GM19023 (cell line): ENCODE data around the gene PWWP3B.
"Not testable (repeated sequence)": the region's sequence is repeated elsewhere in the genome, so short reads cannot be mapped to it uniquely, and the experiment has no call there.

Experiments
- ATAC-seq: cut with Tn5 transposase; IDR thresholded peaks from one replicate; pipeline ENCODE4 v1.9.1; 2021; ENCODE audit warnings: mild to moderate bottlenecking, moderate library complexity; ENCODE audit not compliant: unreplicated experiment

PWWP3B gene

GRCh38 chrX:106168107-106168506 lies at the start of gene PWWP3B:
Gene PWWP3B, plus strand, starts transcription at chrX:106168305. Its CDS starts 37,128 bp downstream, at chrX:106205433.
- ATAC-seq = no peak

- no peak for ATAC-seq
These were observed 29.1 kb upstream of the PWWP3B start for GRCh38 chrX:106139048-106139447.

GRCh38 chrX:106144755-106145639 lies 23.1 kb upstream of the PWWP3B start:
- no peak for ATAC-seq

GRCh38 chrX:106150701-106151100 lies 17.4 kb upstream of the PWWP3B start:
- ATAC-seq = no peak

- no peak for ATAC-seq
These were observed 8.2 kb upstream of the PWWP3B start for GRCh38 chrX:106159861-106160282.

- no peak for ATAC-seq
These were observed 2.2 kb downstream of the PWWP3B start for GRCh38 chrX:106170318-106170717.

GRCh38 chrX:106171293-106171820 lies 3.3 kb downstream of the PWWP3B start:
- ATAC-seq = no peak

- no peak for ATAC-seq
These were observed 9.2 kb downstream of the PWWP3B start for GRCh38 chrX:106177106-106177981.

GRCh38 chrX:106177982-106178321 lies 9.8 kb downstream of the PWWP3B start:
- ATAC-seq = no peak

GRCh38 chrX:106178826-106179225 lies 10.7 kb downstream of the PWWP3B start:
- no peak for ATAC-seq

GRCh38 chrX:106183685-106184084 lies 15.6 kb downstream of the PWWP3B start:
- not testable (repeated sequence) for ATAC-seq

GRCh38 chrX:106201502-106202178 lies 33.5 kb downstream of the PWWP3B start:
- no peak for ATAC-seq

GRCh38 chrX:106203315-106203714 lies 35.2 kb downstream of the PWWP3B start:
- no peak for ATAC-seq

GRCh38 chrX:106208154-106208553 lies 40.0 kb downstream of the PWWP3B start:
- no peak for ATAC-seq
